Measurements from ENCODE around the gene CAPN13.

CAPN13 gene

DNA sequence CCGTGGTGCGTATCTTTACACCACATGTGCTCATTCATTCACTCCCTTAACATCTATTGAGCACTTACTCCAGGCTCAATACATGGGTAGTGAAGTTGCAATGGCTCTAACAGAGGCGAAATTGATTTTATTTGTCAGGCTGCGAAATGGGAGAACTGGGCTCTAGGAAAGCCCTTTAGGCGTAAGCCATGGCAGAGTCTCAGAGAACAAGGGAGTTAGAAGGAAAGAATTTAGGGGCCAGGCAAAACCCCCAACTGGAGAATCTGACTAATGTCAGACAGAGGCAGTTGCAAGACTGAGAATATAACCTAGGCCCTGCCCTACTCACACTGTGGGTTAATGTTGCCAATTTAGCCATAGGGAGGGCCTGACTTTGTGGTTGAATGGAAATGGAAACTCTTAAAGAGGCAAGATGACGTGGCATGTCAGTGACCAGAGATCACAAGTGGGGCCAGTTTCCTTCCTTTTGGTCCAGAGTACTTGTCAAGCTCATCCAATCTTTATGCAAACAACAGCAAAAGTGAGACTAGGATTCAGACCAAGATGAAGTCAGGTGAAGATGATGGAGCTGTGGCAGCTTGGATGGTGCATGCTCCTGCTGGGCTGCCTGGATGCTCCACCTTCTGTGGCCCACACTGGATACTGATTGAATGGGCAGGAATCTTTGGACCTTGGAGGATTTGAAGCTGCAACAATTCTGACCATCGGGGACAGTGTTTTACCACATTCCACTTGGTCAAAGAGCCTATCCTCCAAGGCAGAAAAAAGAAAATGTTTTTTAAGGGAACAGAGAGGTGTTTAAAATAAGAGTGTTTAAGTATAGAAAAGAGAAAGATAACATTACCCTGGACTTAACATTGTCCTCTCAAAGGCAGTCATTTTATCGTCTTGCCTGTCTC lies 92.2 kb downstream of the CAPN13 start:
- H3K36me3 ChIP-seq (ENCODE audit: insufficient read depth, low read length), result no peaks in the 10 kb centered on the region
- H3K4me3 ChIP-seq (ENCODE audit: low read depth, low read length, poor library complexity, severe bottlenecking), result no peak overlapping the region
- no peaks in the 10 kb centered on the region for H3K9me2 ChIP-seq (ENCODE audit: low read depth, low read length)
- no peak for TF ChIP-seq CTCF (IDR thresholded peaks at IDR 0.05; ENCODE audit: low read length)
- no peak for TF ChIP-seq EZH2 (IDR thresholded peaks at IDR 0.05; ENCODE audit: borderline replicate concordance, low read length)
- no peaks in the 10 kb centered on the region for H3F3A ChIP-seq (ENCODE audit: insufficient read depth, low read length)
- H2AFZ ChIP-seq (ENCODE audit: low read length), result no peak overlapping the region
- H3K79me2 ChIP-seq (ENCODE audit: insufficient read depth, low read length), result no peaks in the 10 kb centered on the region
- H3K9ac ChIP-seq (ENCODE audit: low read length), result no peak overlapping the region
- no peaks in the 10 kb centered on the region for H3K4me1 ChIP-seq (ENCODE audit: insufficient read depth, low read length, severe bottlenecking)
- no peak overlapping the region for H3K27ac ChIP-seq (ENCODE audit: low read depth, low read length, poor library complexity, severe bottlenecking)
- H3K9me3 ChIP-seq (ENCODE audit: low read length), result no peaks in the 10 kb centered on the region
- H3K4me2 ChIP-seq (ENCODE audit: low read length), result no peak overlapping the region
- no peaks in the 10 kb centered on the region; the same call in 1 of the 2 replicates for H3K27me3 ChIP-seq (ENCODE audit: insufficient read depth, low read length)
- H4K20me1 ChIP-seq (ENCODE audit: insufficient read depth, low read length), result no peaks in the 10 kb centered on the region

DNA sequence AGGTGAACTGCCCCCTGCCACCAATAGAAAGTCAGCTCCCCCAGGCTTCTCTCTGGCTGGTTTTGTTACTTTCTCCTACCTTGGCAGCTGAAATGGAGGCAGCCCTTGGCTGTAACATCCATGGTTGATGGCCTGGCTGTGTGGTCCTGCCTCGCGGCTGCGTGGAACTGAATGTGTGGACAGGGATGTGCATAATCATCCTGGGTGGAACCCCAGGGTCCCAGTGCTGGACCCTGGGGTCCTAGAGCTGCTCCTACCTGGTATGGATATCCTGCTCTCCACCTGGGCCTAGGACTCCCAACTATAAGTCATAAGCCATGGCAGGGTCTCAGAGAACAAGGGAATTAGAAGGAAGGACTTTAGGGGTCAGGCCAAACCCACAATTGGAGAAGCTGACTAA lies 93.5 kb downstream of the CAPN13 start:
- no peak overlapping the region for H3K4me3 ChIP-seq (ENCODE audit: low read depth, low read length, poor library complexity, severe bottlenecking)
- no peaks in the 10 kb centered on the region for H3F3A ChIP-seq (ENCODE audit: insufficient read depth, low read length)
- H3K79me2 ChIP-seq (ENCODE audit: insufficient read depth, low read length), result no peaks in the 10 kb centered on the region
- H2AFZ ChIP-seq (ENCODE audit: low read length), result peak overlapping the region; percentile 93; the same call in 1 of the 2 replicates
- H3K27ac ChIP-seq (ENCODE audit: low read depth, low read length, poor library complexity, severe bottlenecking), result no peak overlapping the region
- H3K9me2 ChIP-seq (ENCODE audit: low read depth, low read length), result no peaks in the 10 kb centered on the region
- no peaks in the 10 kb centered on the region for H3K4me1 ChIP-seq (ENCODE audit: insufficient read depth, low read length, severe bottlenecking)
- TF ChIP-seq EZH2 (IDR thresholded peaks at IDR 0.05; ENCODE audit: borderline replicate concordance, low read length) (no peak), CTCF (IDR thresholded peaks at IDR 0.05; ENCODE audit: low read length) (no peak)
- no peaks in the 10 kb centered on the region for H3K36me3 ChIP-seq (ENCODE audit: insufficient read depth, low read length)
- no peaks in the 10 kb centered on the region for H4K20me1 ChIP-seq (ENCODE audit: insufficient read depth, low read length)
- no peaks in the 10 kb centered on the region for H3K9me3 ChIP-seq (ENCODE audit: low read length)
- no peak overlapping the region for H3K4me2 ChIP-seq (ENCODE audit: low read length)
- no peaks in the 10 kb centered on the region; the same call in 1 of the 2 replicates for H3K27me3 ChIP-seq (ENCODE audit: insufficient read depth, low read length)
- H3K9ac ChIP-seq (ENCODE audit: low read length), result no peak overlapping the region

DNA sequence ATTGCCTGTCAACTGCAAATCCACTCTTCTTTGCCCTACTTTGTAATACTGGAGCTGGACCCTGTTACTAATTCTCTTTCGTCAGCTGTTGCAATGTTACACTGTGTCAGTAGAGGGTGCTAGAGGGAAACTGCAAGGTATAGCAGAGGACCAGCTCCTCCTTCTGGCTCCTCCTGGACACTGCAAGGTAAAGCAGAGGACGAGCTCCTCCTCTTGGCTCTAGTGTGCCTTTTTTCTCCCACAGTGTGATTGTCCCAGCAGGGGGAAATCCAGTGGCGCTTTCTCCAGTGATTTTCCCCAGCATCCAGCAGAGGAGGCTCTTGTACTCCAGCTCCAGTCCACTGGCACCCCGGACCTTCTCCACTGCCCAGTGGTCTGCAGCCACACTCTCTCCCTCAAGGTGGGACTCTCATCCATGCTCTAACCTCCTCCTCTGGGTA lies 95.6 kb downstream of the CAPN13 start:
- Histone ChIP-seq H4K20me1 (ENCODE audit: insufficient read depth, low read length) (no peaks in the 10 kb centered on the region), H3K9ac (ENCODE audit: low read length) (no peak overlapping the region), H3K4me1 (ENCODE audit: insufficient read depth, low read length, severe bottlenecking) (no peaks in the 10 kb centered on the region), H3K9me2 (ENCODE audit: low read depth, low read length) (no peaks in the 10 kb centered on the region), H3K79me2 (ENCODE audit: insufficient read depth, low read length) (no peaks in the 10 kb centered on the region), H3F3A (ENCODE audit: insufficient read depth, low read length) (no peaks in the 10 kb centered on the region), H3K4me3 (ENCODE audit: low read depth, low read length, poor library complexity, severe bottlenecking) (no peak overlapping the region), H3K9me3 (ENCODE audit: low read length) (no peaks in the 10 kb centered on the region), H3K27me3 (ENCODE audit: insufficient read depth, low read length) (no peaks in the 10 kb centered on the region; the same call in 1 of the 2 replicates), H2AFZ (ENCODE audit: low read length) (no peak overlapping the region), H3K27ac (ENCODE audit: low read depth, low read length, poor library complexity, severe bottlenecking) (no peak overlapping the region), H3K36me3 (ENCODE audit: insufficient read depth, low read length) (no peaks in the 10 kb centered on the region), H3K4me2 (ENCODE audit: low read length) (no peak overlapping the region)
- TF ChIP-seq CTCF (IDR thresholded peaks at IDR 0.05; ENCODE audit: low read length) (peak; percentile 98), EZH2 (IDR thresholded peaks at IDR 0.05; ENCODE audit: borderline replicate concordance, low read length) (no peak)
